H1 (cell line): ENCODE results near the gene ABTB1. TPM values are rescaled to one million over a fixed set of nuclear protein-coding genes. Genes with fewer than 3 reads are reported as not detected.

Experiments used
- CTCF ChIA-PET: fragments of 300-600 bp; sonication (Branson Sonifier 250); formaldehyde crosslinking; loops from one replicate; lab custom pipeline; 2021; ENCODE audit not compliant: partially characterized antibody; lab: Charles Lee
- POLR2A ChIA-PET: fragments of 300-600 bp; sonication (Branson Sonifier 250); formaldehyde crosslinking; loops from one replicate; lab custom pipeline; 2021; ENCODE audit warnings: inconsistent platforms; ENCODE audit not compliant: partially characterized antibody; lab: Charles Lee
- DNase-seq, 2 experiments: peaks; one replicate each; pipeline versions ENCODE4 v3.0.0 to v3.0.0-alpha.2; 2010 to 2022; ENCODE audit warnings: low spot score in 2 of 2, low read depth in 1 of 2, mixed read lengths in 1 of 2
- FAIRE-seq: peaks from 2 replicates; lab custom pipeline; 2011; peaks lifted over from hg19 to GRCh38; lab: Jason Lieb, UNC
- H2AFZ ChIP-seq: 2 replicates; pipeline ENCODE4 v1.8.1; 2012; ENCODE audit warnings: low read length, inconsistent platforms
- H2AK5ac ChIP-seq: 2 replicates; pipeline ENCODE4 v1.6.1; 2013; ENCODE audit warnings: low read depth, low read length
- H2BK120ac ChIP-seq: replicated peaks from 2 replicates; pipeline ENCODE3; 2013; ENCODE audit warnings: low read depth, low read length, inconsistent platforms
- H2BK12ac ChIP-seq: 2 replicates; pipeline ENCODE4 v1.6.1; 2013; ENCODE audit warnings: low read depth, low read length
- H2BK15ac ChIP-seq: 2 replicates; pipeline ENCODE4 v1.6.1; 2013; ENCODE audit warnings: low read length
- H2BK20ac ChIP-seq: 2 replicates; pipeline ENCODE4 v1.6.1; 2013; ENCODE audit warnings: low read length
- H2BK5ac ChIP-seq: 2 replicates; pipeline ENCODE4 v1.6.1; 2013; ENCODE audit warnings: low read depth, low read length
- H3K14ac ChIP-seq: 2 replicates; pipeline ENCODE4 v1.6.1; 2013; ENCODE audit warnings: inconsistent platforms; ENCODE audit not compliant: insufficient read length
- H3K18ac ChIP-seq: 2 replicates; pipeline ENCODE4 v1.6.1; 2013; ENCODE audit warnings: low read length; ENCODE audit errors: extremely low read depth
- H3K23ac ChIP-seq: 2 replicates; pipeline ENCODE4 v1.6.1; 2013; ENCODE audit warnings: inconsistent platforms; ENCODE audit not compliant: insufficient read length
- H3K23me2 ChIP-seq: 2 replicates; pipeline ENCODE4 v1.6.1; 2013; ENCODE audit warnings: low read depth, low read length
- H3K27ac ChIP-seq: 2 replicates; pipeline ENCODE4 v1.6.1; 2011; ENCODE audit warnings: low read depth, low read length, inconsistent platforms
- H3K27me3 ChIP-seq, 4 experiments: replicated peaks in 1 of 4; 1 replicate in 1 of 4; 2 replicates in 3 of 4; pipeline versions ENCODE4 v1.6.1 to v1.8.1; 2011 to 2013; ENCODE audit warnings: low read length in 3 of 4, mild to moderate bottlenecking in 3 of 4, inconsistent platforms in 2 of 4, mixed read lengths in 2 of 4, moderate library complexity in 1 of 4; ENCODE audit not compliant: control insufficient read depth in 3 of 4, insufficient read depth in 3 of 4; ENCODE audit errors: extremely low read depth in 1 of 4
- H3K36me3 ChIP-seq, 4 experiments: 2 replicates each; pipeline versions ENCODE4 v1.6.1 to v1.8.1; 2011 to 2013; ENCODE audit warnings: mild to moderate bottlenecking in 4 of 4, low read length in 3 of 4, moderate library complexity in 2 of 4, control low read depth in 1 of 4, inconsistent platforms in 1 of 4; ENCODE audit not compliant: insufficient read depth in 4 of 4, control insufficient read depth in 2 of 4
- H3K4ac ChIP-seq: replicated peaks from 2 replicates; pipeline ENCODE3; 2013; ENCODE audit warnings: low read length, low read depth, mixed read lengths, inconsistent platforms; ENCODE audit not compliant: insufficient read length
- H3K4me1 ChIP-seq, 4 experiments: replicated peaks in 1 of 4; 1 replicate in 1 of 4; 2 replicates in 3 of 4; pipeline versions ENCODE4 v1.6.1 to v1.8.1; 2011 to 2013; ENCODE audit warnings: low read length in 3 of 4, inconsistent platforms in 2 of 4, mixed read lengths in 1 of 4; ENCODE audit not compliant: insufficient read depth in 4 of 4, control insufficient read depth in 3 of 4
- H3K4me2 ChIP-seq, 2 experiments: 2 replicates each; pipeline versions ENCODE4 v1.6.1 to v1.8.1; 2011 to 2013; ENCODE audit warnings: low read depth in 2 of 2, low read length in 2 of 2, control low read depth in 1 of 2, inconsistent platforms in 1 of 2, mild to moderate bottlenecking in 1 of 2; ENCODE audit not compliant: insufficient read depth in 1 of 2
- H3K4me3 ChIP-seq, 4 experiments: fragments of 200-600, 300-600 bp in 1 of 4; sonication (generic), shearing (Covaris generic), sonication (Bioruptor Twin) in 1 of 4; 2 replicates each; pipeline versions ENCODE4 v1.5.1 to v1.8.1; 2011 to 2016; ENCODE audit warnings: low read length in 4 of 4, low read depth in 3 of 4, control low read depth in 2 of 4, inconsistent platforms in 2 of 4, mild to moderate bottlenecking in 2 of 4, mixed read lengths in 1 of 4, moderate library complexity in 1 of 4; ENCODE audit not compliant: insufficient read depth in 2 of 4; ENCODE audit errors: extremely low read depth in 1 of 4
- H3K56ac ChIP-seq: replicated peaks from 2 replicates; pipeline ENCODE3; 2013; ENCODE audit warnings: low read depth, mild to moderate bottlenecking, mixed read lengths, low read length, inconsistent platforms; ENCODE audit not compliant: insufficient read length
- H3K79me1 ChIP-seq: 2 replicates; pipeline ENCODE4 v1.6.1; 2013; ENCODE audit warnings: low read depth, low read length, control low read depth
- H3K79me2 ChIP-seq, 2 experiments: 2 replicates each; pipeline versions ENCODE4 v1.6.1 to v1.8.1; 2012 to 2013; ENCODE audit warnings: low read length in 2 of 2, mild to moderate bottlenecking in 2 of 2, inconsistent platforms in 1 of 2; ENCODE audit not compliant: insufficient read depth in 2 of 2, control insufficient read depth in 1 of 2
- H3K9ac ChIP-seq, 4 experiments: replicated peaks in 1 of 4; 1 replicate in 1 of 4; 2 replicates in 3 of 4; pipeline versions ENCODE4 v1.6.1 to v1.8.1; 2011 to 2013; ENCODE audit warnings: low read depth in 3 of 4, low read length in 3 of 4, control low read depth in 2 of 4, mild to moderate bottlenecking in 2 of 4, moderate library complexity in 2 of 4, inconsistent platforms in 1 of 4; ENCODE audit errors: extremely low read depth in 1 of 4
- H3K9me3 ChIP-seq, 2 experiments: 2 replicates each; pipeline versions ENCODE4 v1.6.1 to v1.8.1; 2012 to 2013; ENCODE audit warnings: mild to moderate bottlenecking in 2 of 2, moderate library complexity in 2 of 2, control low read depth in 1 of 2, inconsistent platforms in 1 of 2, low read depth in 1 of 2, low read length in 1 of 2, mixed read lengths in 1 of 2; ENCODE audit not compliant: insufficient read depth in 2 of 2
- H4K20me1 ChIP-seq, 2 experiments: replicated peaks in 1 of 2; 2 replicates each; pipeline versions ENCODE3 to v1.8.1; 2011 to 2013; ENCODE audit warnings: inconsistent platforms in 2 of 2, low read length in 2 of 2, mild to moderate bottlenecking in 1 of 2; ENCODE audit not compliant: insufficient read depth in 2 of 2, control insufficient read depth in 1 of 2
- H4K5ac ChIP-seq: 2 replicates; pipeline ENCODE4 v1.6.1; 2013; ENCODE audit warnings: low read length, low read depth, mixed read lengths, inconsistent platforms; ENCODE audit not compliant: insufficient read length
- H4K8ac ChIP-seq: 2 replicates; pipeline ENCODE4 v1.8.0; 2013; ENCODE audit warnings: mild to moderate bottlenecking, moderate library complexity, low read length, inconsistent platforms; ENCODE audit not compliant: insufficient read depth; ENCODE audit errors: extremely low read depth
- H4K91ac ChIP-seq: replicated peaks from 2 replicates; pipeline ENCODE3; 2013; ENCODE audit warnings: low read length, mixed read lengths, inconsistent platforms; ENCODE audit not compliant: insufficient read length
- ATF2 ChIP-seq: IDR thresholded peaks from 2 replicates; pipeline ENCODE4 v1.6.1; 2012; ENCODE audit warnings: low read length, inconsistent platforms
- BRCA1 ChIP-seq: IDR thresholded peaks from 2 replicates; pipeline ENCODE4 v1.6.1; 2012; ENCODE audit warnings: low read depth, low read length, improper control_type of control experiment
- CHD1 ChIP-seq: IDR thresholded peaks from 2 replicates; pipeline ENCODE4 v1.6.1; 2012; ENCODE audit warnings: low read depth, low read length, improper control_type of control experiment
- HDAC6 ChIP-seq: IDR thresholded peaks from one replicate; pipeline ENCODE4 v1.7.1; 2012; ENCODE audit warnings: low read depth, mild to moderate bottlenecking, inconsistent platforms, low read length, moderate library complexity
- KDM4A ChIP-seq: IDR thresholded peaks from one replicate; pipeline ENCODE4 v1.7.1; 2012; ENCODE audit warnings: low read depth, mild to moderate bottlenecking, moderate library complexity, low read length, inconsistent platforms; ENCODE audit not compliant: severe bottlenecking
- MAX ChIP-seq: IDR thresholded peaks from 2 replicates; pipeline ENCODE4 v1.6.1; 2012; ENCODE audit warnings: inconsistent platforms
- PHF8 ChIP-seq: fragments of 200-600 bp; sonication (generic); conservative IDR thresholded peaks from 2 replicates; pipeline ENCODE4 v1.7.1; 2012; ENCODE audit warnings: low read depth, mild to moderate bottlenecking, inconsistent platforms, low read length, moderate library complexity
- RFX5 ChIP-seq: IDR thresholded peaks from 2 replicates; pipeline ENCODE4 v1.6.1; 2011; ENCODE audit warnings: low read depth, low read length, improper control_type of control experiment, borderline replicate concordance
- SIX5 ChIP-seq: IDR thresholded peaks from 2 replicates; pipeline ENCODE4 v1.6.1; 2011; ENCODE audit warnings: mild to moderate bottlenecking, low read depth, low read length
- SRF ChIP-seq: IDR thresholded peaks from 2 replicates; pipeline ENCODE4 v1.6.1; 2011; ENCODE audit warnings: mild to moderate bottlenecking, low read depth, low read length, moderate library complexity
- SUZ12 ChIP-seq: fragments of 200-600 bp; sonication (generic); IDR thresholded peaks from 2 replicates; pipeline ENCODE4 v1.6.1; 2012; ENCODE audit warnings: mild to moderate bottlenecking, inconsistent platforms, low read length, moderate library complexity, mixed read lengths
- YY1 ChIP-seq: IDR thresholded peaks from 2 replicates; pipeline ENCODE4 v1.6.1; 2011; ENCODE audit warnings: low read depth, mild to moderate bottlenecking, low read length
- WGBS, 2 experiments: shearing (Covaris generic) in 1 of 2; methylation state at CpG; one replicate each; pipeline versions ENCODE4 v1.1.6 to v1.1.7; 2013 to 2015; ENCODE audit warnings: low lambda C conversion rate in 2 of 2, mixed read lengths in 2 of 2, inconsistent platforms in 1 of 2, low coverage in 1 of 2, missing lambda C conversion rate in 1 of 2; ENCODE audit not compliant: insufficient replicate concordance in 2 of 2, insufficient coverage in 1 of 2, insufficient read length in 1 of 2; ENCODE audit errors: extremely low coverage in 1 of 2, missing lambda C conversion rate in 1 of 2; 5-methylcytosine and 5-hydroxymethylcytosine counted together
- polyA plus RNA-seq, 7 experiments: library from polyadenylated mRNA; depleted of rRNA in 3 of 7; stranded (reverse) in 5 of 7; unstranded in 2 of 7; fragments of >200 nt in 5 of 7; fragments of 200-250 nt in 2 of 7; gene quantifications; 1 replicate in 5 of 7; 2 replicates in 1 of 7; 4 replicates in 1 of 7; pipeline versions ENCODE4 v1.2.1 to v1.2.3, GENCODE V29; 2011 to 2013; ENCODE audit warnings: missing spikeins in 2 of 7, mixed read lengths in 2 of 7
- total RNA-seq: library from RNA; stranded (reverse); fragmentation: NEBNext Ultra II Directional; extraction: Animal tissue kit (Norgen Biotek cat#: 25700); gene quantifications from 2 replicates; pipeline ENCODE4 v1.2.1, GENCODE V29; 2021

Gene ABTB1
- total and polyA plus RNA-seq, 2 of the 8 experiments (the other 6 are each of a cell fraction or from before 2014, with no cell fraction given) = 7.1 to 9.4 TPM

GRCh38 chr3:127660621-127661251 lies 12.0 kb upstream of the ABTB1 start:
- FAIRE-seq = no peak
- TF ChIP-seq HDAC6 = no peak
- TF ChIP-seq SUZ12 = no peak
- TF ChIP-seq SIX5 = no peak
- no peak for TF ChIP-seq ATF2
- no peak for TF ChIP-seq CHD1
- TF ChIP-seq SRF = no peak
- TF ChIP-seq PHF8 = no peak
- TF ChIP-seq YY1 = no peak
- no peak for TF ChIP-seq MAX
- TF ChIP-seq BRCA1 = no peak
- no peak for TF ChIP-seq KDM4A
- TF ChIP-seq RFX5 = no peak

More at GRCh38 chr3:127660621-127661251, 12.0 kb upstream of the ABTB1 start:
- no peak overlapping the region for H3K23ac ChIP-seq
- no peak overlapping the region for H3K4me3 ChIP-seq
- H3K9ac ChIP-seq = no peak overlapping the region
- ChIA-PET CTCF (interaction anchor here (0.6 to 3.1 kb wide), 6 partner anchors 9 to 518 kb away, joined by 3 to 18 read pairs (median 5); no protein-coding TSS in a partner anchor), POLR2A (no interaction called here)
- no peak overlapping the region for H3K4me2 ChIP-seq
- H3K79me1 ChIP-seq = peaks cover 2% of the 10 kb centered on the region; the same call in 1 of the 2 replicates
- H4K91ac ChIP-seq = no peak overlapping the region
- no peaks in the 10 kb centered on the region for H3K9me3 ChIP-seq
- H4K8ac ChIP-seq = no peak overlapping the region
- no peak overlapping the region for H3K14ac ChIP-seq
- no peak overlapping the region for H3K27ac ChIP-seq
- H3K79me2 ChIP-seq = no peaks in the 10 kb centered on the region
- no peak overlapping the region for H2BK120ac ChIP-seq
- H4K20me1 ChIP-seq = no peaks in the 10 kb centered on the region
- H2BK5ac ChIP-seq = no peak overlapping the region
- no peak overlapping the region for H3K4ac ChIP-seq
- WGBS, 2 experiments = 93% methylated on average over 10 of the region's 10 CpGs; no CpG with 5 or more reads in 1 of the 2 experiments
- H3K56ac ChIP-seq = no peak overlapping the region
- no peaks in the 10 kb centered on the region for H3K27me3 ChIP-seq
- H2BK12ac ChIP-seq = no peak overlapping the region
- H3K23me2 ChIP-seq = no peaks in the 10 kb centered on the region
- H4K5ac ChIP-seq = no peak overlapping the region
- H3K36me3 ChIP-seq = peaks cover 0 to 3% (median 2%) of the 10 kb centered on the region in 4 experiments; a peak in 3 of 8 replicates
- H2BK15ac ChIP-seq = no peak overlapping the region
- H2BK20ac ChIP-seq = no peak overlapping the region
- no peak overlapping the region for H2AFZ ChIP-seq
- DNase-seq = no peak
- H2AK5ac ChIP-seq = no peak overlapping the region
- no peaks in the 10 kb centered on the region for H3K4me1 ChIP-seq
- no peak overlapping the region for H3K18ac ChIP-seq
